GM20000 (cell line): ENCODE data around the gene MTREX.

Source experiments
- DNase-seq: peaks from one replicate; pipeline ENCODE4 v3.0.0; 2012; ENCODE audit warnings: low spot score
- TF ChIP-seq, protein P1 (sequence below): IDR thresholded peaks from 2 replicates; pipeline ENCODE4 v1.5.1; 2012; ENCODE audit warnings: mild to moderate bottlenecking, control low read depth; ENCODE audit errors: extremely low read depth, missing control alignments

The MTREX gene

DNA sequence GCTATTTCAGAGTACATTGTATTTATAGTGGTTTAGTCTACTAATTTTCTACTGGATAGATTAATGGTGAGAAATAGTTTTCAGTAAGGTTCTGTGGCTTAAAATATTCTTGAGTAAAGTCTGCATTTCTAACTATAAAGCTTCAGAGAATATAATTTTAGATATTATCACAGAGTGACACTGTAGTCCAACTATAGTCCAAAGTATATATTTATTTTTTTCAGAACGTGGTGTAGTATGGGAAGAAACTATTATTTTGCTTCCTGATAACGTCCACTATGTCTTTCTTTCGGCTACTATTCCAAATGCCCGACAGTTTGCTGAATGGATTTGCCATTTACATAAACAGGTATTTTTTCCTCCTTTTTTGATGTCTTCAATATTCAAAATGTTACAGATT lies 35.3 kb downstream of the MTREX start:
- TF ChIP-seq, protein P1, sequence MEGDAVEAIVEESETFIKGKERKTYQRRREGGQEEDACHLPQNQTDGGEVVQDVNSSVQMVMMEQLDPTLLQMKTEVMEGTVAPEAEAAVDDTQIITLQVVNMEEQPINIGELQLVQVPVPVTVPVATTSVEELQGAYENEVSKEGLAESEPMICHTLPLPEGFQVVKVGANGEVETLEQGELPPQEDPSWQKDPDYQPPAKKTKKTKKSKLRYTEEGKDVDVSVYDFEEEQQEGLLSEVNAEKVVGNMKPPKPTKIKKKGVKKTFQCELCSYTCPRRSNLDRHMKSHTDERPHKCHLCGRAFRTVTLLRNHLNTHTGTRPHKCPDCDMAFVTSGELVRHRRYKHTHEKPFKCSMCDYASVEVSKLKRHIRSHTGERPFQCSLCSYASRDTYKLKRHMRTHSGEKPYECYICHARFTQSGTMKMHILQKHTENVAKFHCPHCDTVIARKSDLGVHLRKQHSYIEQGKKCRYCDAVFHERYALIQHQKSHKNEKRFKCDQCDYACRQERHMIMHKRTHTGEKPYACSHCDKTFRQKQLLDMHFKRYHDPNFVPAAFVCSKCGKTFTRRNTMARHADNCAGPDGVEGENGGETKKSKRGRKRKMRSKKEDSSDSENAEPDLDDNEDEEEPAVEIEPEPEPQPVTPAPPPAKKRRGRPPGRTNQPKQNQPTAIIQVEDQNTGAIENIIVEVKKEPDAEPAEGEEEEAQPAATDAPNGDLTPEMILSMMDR = no peak
- DNase-seq = no peak

DNA sequence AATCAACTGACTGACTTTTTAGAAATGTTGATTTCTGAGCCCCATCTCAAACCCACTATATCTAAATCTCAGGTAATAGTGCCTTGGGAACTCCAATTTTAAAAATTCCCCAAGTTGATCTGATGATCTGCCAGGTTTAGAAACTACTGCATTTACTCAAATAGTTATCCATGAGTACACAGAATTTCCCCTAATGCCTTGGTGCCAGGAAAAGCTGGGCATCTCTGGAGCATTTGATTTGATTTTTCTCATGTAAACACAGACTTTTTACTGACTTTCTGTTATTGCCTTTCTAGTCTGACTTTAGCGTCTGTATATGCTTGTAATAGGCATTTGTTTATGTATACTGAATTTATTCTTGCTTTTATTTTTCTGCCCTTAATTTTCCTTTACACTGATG lies 35.8 kb downstream of the MTREX start:
- TF ChIP-seq, protein P1 = no peak
- no peak for DNase-seq

DNA sequence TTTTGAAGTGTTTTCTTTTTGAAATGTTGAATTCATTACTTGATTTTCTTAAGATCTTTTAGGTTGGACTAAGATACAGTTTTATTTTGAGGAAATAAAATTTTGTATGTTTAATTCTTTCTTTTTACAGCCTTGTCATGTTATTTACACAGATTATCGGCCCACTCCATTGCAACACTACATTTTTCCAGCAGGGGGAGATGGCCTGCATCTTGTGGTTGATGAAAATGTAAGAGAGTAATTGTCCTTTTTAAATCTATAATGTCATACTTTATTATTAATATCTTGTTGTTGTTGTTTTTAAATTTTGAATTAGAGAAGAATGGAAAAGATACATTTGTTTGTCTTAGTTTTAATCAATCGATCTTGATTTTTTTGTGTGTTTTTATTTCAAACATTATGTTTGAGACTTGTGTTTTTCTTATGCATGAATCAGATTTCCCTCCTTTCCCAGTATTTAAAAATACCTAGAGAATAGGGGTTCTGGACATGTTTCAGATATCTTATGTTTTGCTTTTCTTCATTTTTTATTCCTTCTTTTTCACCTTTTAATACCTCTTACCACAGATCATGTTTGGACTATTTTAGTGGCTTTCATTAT lies 36.7 kb downstream of the MTREX start:
- no peak for DNase-seq
- TF ChIP-seq, protein P1 = peak; percentile 54

DNA sequence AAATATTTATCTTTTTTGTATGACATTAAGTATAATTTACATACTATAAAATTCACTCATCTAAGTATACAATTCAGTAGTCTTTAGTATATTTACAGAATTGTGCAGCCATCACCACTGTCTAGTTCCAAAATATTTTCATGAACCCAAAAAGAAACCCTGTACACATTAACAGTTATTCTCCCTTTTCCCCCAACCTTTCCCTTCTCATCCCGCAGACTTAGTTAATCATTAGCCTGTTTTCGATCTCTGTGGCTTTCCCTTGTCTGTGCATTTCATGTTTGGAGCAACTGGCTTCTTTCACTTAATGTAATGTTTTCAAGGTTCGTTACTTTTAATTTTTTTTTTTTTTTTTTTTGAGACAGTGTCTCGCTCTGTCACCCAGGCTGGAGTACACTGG lies 37.5 kb downstream of the MTREX start:
- DNase-seq = no peak

DNA sequence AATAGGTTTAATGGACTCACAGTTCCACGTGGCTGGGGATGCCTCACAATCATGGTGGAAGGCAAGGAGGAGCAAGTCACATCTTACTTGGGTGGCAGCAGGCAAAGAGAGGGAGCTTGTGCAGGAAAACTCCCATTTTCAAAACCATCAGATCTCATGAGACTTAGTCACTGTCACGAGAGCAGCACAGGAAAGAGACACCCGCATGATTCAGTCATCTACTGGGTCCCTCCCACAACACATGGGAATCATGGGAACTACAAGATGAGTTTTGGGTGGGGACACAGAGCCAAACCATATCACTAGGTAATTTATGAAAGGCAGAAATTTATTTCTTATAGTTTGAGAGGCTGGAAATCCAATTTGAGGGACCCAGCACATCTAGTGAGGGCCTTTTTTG lies 40.0 kb downstream of the MTREX start:
- TF ChIP-seq, protein P1 = no peak

More for the DNA sequence above, 37.5 kb downstream of the MTREX start:
- TF ChIP-seq, protein P1 = no peak

DNA sequence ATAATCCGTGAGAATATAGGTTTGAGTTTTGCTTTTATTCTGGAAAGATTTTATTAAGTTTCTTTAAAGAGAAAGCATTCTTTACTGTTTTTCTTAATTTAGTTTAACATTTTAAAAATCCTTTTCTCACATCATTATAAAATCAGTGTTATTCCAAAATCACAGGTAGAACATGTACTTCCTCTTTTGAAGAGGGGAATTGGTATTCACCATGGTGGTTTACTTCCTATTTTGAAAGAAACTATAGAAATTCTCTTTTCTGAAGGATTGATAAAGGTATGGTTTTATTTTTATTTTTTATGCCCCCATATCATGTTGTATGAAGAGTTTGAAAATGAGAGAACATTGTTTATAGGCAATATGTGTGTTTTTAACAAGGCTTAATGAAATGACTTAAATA lies 43.0 kb downstream of the MTREX start:
- DNase-seq = no peak
- TF ChIP-seq, protein P1 = no peak

More for the DNA sequence above, 40.0 kb downstream of the MTREX start:
- no peak for DNase-seq

DNA sequence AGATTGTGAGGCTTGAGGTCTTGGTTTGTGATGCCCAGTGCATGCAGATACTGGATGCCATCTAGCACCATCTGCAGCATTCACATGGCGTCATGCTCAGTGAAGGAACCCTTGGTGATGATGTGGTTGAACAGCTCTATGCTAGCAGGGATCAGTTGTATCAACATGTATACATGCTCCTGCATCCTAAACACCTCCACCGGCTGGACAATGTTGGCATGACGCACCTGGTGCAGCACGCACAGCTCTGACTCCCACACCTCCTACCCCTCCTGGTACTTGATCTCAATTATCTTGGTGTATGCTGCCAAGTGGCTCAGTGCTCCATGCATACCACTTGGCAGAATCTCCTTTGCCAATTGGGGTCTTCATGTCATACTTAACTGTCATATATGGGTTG lies 49.1 kb downstream of the MTREX start:
- DNase-seq = no peak
- TF ChIP-seq, protein P1 = no peak
